Measurements from ENCODE around the gene DNMT3A.

The DNMT3A gene

GRCh38 chr2:25197336-25198208, 144.2 kb downstream of the DNMT3A start:
- no peak for DNase-seq

- DNase-seq: no peak
Measured at GRCh38 chr2:25194576-25195122, 147.1 kb downstream of the DNMT3A start.

DNA sequence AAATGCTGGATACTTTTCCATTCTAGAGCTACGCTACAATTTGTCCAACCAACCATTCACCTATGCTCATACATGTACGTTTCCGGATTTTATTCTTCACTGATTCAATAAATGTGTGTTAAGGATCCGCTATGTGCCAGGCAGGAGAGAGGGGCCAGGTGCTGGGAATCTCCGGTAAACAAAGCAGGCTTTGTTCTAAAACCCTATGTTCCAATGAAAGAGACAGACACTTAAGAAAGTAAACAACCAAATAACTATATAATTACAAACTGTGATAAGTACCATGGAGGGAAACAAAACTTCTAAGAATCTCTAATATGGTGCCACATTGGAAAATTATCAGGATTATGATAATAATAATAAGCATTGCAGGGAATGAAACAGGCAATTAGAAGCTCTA, 151.2 kb downstream of the DNMT3A start:
- DNase-seq: no peak

DNA sequence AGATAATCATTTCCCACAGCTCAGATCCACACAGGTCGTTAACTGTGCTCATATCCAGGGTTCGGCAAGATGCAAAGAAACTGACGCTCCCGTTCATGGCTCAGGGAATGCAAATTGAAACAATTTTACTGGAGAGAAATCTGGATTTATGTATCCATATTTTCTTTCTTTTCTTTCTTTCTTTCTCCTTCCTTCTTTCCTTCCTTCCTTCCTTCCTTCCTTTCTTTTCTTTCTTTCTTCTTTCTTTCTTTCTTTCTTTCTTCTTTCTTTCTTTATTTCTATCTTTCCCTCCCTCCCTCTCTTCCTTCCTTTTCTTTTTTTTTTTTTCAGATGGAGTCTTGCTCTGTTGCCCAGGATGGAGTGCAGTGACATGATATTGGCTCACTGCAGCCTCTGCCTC, 153.3 kb downstream of the DNMT3A start:
- no peak for DNase-seq

DNA sequence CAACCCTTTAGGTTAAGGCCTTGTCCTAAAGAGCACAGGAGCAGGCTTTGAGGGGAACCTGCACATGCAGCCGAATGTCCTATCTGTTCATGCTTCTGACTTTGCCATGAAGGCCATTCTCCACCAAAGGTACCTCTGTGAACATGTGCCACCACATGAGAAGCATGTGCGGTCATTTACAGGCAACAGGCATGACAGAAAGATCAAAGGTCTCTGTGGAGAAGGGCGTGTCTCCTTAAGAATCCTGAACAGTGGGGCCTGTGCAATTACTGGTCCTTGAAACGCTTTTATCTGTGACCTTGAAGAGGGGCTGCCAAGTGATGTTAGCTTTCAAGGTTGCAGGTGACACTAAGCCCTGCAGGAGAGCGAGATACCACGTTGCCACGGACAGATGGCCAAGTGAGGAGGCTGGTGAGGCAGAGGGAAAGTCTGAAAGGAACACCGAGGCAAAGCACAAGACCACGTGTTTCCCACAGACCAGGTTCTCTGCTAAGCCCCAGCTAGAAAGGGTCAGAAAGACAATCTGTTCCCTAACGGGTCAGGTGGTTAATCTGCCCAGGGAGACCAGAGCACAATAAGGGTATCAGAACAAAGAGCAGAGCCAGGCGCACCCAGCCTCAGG, 153.9 kb downstream of the DNMT3A start:
- DNase-seq: no peak

- DNase-seq: no peak
Measured at GRCh38 chr2:25184254-25184653, 157.5 kb downstream of the DNMT3A start.

DNA sequence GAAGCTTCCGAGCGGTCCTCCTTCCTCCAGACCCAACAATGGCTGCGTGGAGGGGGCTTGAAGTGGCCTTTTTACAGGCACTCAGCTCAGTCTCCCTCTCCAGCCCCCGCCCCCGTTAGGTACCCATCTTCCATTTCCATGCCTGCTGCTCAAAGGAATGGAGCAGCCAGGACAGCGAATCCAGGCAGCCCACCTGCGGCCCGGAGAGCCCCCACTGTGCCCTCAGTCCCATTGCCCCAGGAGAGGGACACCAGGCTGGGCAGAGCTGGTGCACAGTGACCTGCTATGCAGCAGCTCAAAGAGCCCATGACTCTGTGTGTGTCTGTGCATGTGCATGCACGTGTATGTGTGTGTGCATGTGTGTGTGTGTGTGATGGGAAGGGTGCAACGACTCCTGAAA, 162.7 kb downstream of the DNMT3A start:
- DNase-seq: no peak

Data from CD4-positive, alpha-beta T cell treated with Interleukin-15 for 1 hour (primary cell).